DMS153 treated with DMSO at 0.1 percent for 48 hours (cell line): ENCODE results near the gene GTF2IRD1.

ENCODE experiments used
- DNase-seq: peaks from one replicate; lab custom pipeline; 2025; ENCODE audit not compliant: unreplicated experiment; lab: John Stamatoyannopoulos, UW

GTF2IRD1 gene

DNA sequence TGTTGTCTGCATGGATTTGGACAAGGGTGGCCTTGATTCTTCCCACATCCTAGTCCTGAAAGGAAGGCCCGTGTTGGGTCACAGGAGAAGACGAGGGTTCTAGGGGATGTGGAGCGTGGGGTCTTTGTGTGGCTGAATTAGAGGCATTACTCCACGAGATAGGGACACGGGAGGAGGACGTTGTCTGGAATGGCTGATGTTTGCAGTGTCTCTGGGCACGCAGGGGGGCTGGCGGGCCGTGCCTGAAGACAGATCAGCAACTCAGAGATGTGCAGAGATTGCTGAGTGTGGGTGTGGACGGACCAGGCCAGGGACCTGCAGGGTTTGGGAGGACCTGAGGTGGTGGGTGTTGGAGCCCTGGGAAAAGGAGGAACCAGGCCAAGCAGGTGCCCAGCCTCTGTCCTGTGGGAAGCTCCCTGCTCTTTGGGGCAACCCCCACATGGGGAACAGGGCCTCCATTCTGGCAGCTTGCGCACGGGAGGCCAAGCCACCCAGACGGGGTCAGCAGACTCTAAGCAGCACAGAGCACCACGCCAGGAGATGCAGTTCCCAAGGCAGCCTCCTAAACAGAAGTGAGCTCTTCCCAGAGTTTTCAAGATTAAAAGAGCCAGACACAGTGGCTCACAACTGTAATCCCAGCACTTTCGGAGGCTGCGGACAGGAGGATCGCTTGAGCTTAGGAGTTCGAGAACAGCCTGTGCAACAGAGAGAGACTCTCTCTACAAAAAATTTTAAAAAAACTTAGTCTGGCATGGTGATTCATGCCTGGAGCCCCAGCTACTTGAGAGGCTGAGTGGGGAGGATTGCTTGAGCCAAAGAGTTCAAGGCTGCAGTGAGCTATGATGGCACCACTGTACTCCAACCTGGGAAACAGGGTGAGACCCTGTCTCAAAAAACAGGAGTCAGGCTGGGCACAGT lies 132.8 kb downstream of the GTF2IRD1 start:
- no peak for DNase-seq

DNA sequence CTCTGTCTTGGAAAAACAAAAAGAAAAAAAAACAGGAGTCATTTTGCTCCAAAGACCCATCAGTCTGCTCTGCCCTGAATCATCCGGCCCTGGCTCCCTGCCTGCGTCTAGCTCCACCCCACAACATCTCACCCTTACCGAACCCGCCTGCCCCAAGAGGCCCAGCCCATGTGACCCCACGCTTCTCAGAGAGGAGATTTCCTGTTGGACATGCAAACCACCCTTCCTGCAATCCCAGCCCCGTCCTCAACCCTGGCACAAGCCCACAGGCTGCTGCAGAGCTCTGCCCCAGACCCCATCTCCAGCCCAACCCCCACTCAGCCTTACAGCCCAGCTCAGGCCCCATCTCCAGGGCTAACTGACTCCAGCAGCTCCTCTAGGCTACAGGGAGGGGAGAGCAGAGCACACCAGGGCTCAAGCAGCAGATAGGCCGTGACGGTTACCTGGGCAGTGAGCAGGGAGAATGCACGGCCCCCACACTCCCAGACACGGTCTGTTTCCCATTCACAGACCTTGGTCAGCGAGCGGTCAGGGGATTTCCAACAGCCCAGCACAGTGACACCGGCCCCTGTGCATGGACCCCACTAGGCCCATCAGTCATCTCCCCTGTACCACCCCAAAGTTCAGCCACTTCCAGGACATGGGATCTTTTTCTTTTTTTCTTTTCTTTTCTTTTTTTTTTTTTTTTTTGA lies 133.9 kb downstream of the GTF2IRD1 start:
- peak; percentile 20 for DNase-seq

DNA sequence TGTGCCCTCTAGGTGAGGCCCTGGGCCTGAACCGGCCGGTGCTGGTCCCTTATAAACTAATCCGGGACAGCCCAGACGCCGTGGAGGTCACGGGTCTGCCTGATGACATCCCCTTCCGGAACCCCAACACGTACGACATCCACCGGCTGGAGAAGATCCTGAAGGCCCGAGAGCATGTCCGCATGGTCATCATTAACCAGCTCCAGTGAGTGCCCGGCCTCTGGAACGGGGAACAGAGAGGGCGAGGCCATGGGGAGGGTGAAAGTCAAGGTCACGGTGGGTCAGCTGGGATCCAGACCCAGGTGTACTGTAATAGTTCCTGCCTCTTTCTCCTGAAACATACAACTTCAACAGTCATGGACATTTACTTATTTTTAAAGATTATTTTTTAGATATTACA lies 137.1 kb downstream of the GTF2IRD1 start:
- DNase-seq, result no peak

DNA sequence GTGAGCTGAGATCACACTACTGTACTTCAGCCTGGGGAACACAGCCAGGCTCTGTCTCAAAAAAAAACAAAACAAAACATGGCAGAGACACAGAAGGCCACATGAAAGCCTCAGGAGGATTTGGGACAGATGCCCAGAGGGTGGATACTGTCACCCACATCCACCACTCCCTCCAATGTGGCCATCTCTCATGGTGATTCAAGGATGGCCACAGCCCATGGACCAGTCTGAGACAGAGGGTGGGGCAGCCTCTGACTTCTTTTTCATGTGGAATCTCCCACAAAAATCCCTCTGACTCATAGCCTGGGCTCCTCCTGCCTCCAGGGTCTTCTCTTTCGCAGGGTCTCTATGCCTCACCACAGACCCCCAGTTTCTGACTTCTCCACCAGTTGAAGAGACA lies 144.9 kb downstream of the GTF2IRD1 start:
- DNase-seq, result no peak

DNA sequence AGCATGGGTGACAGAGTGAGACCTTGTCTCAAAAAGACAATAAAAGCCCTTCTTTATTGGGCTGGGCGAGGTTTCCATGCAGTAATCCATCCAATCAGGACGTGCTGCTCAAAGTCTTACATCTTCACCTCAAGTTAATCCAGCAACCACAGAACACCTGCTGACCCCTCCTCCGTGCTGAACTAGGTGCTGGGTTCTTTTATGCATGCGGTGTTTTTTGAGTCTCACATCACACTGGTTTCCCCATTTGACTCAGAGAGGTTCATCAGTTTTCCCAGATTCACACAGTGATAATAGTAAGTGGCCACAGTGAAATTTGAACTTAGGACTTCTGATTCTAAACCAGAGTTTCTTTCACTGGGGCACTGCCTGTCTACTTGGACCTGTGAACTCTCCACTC lies 145.5 kb downstream of the GTF2IRD1 start:
- DNase-seq, result no peak

DNA sequence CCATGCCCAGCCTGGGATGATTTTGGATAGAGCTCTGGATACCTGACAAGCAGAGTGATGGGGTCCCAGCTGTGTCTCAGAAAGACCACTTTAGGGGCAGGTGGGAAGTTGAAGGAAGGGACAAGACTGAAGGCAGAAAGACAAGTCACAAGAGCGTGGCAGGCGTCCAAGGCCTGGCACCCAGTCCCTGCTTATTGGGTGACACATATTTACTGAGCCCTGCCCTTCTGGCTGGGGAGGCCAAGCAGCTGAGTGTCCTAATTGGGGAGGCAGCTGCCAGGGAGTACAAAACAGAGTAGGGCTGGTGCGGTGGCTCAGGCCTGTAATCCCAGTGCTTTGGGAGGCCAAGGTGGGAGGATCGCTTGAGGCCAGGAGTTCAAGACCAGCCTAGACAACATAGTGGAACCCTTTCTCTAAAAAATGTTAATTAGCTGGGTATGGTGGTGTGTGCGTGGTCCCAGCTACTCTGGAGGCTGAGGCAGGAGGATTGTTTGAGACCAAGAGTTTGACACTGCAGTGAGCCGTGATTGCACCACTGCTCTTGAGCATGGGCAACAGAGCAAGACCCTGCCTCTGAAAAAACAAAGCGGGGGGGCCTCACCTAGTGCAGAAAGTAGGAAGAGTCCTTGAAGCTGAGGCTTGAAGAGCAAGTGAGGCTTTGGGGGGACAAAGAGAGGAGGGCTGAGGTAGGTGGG lies 150.8 kb downstream of the GTF2IRD1 start:
- no peak for DNase-seq

DNA sequence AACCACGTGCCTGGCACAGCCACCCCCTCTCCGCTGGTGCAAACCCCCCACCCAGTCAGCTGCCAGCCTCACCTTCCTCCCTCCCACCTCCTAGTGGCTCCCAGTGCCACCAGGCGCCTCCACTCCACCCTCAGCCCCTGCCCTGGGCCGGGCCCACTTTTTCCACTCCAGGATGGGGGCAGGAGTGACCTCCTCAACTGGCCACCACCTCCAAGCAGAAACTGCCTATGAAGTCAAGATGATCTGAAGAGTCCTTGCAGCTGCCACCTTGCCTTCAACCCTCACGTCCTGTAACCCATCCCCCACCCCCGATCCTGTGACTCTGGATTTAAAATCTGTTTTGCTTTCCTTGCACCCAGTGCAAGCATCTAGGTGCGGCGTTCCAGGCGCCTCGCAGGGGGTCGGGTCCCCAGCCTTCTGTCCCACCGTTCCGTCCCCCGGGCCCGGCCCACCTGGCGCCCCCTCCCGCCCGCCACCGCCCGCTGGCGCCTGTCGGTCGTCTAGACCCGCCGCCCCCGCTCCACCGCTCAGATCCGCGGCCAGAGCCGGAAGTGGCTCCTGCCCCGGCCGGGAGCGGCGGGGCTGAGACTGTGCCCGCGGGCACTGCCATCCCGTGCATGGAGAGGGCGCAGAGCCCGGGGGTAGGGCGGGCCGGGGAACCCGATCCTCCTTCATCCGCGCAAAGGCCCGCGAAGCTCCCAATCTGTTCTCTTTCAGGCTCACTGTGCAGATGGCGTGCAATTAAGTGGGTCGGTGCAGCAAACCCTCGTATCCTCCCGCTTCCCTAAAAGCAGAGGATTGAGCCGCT lies 152.6 kb downstream of the GTF2IRD1 start:
- peak; percentile 47 for DNase-seq

DNA sequence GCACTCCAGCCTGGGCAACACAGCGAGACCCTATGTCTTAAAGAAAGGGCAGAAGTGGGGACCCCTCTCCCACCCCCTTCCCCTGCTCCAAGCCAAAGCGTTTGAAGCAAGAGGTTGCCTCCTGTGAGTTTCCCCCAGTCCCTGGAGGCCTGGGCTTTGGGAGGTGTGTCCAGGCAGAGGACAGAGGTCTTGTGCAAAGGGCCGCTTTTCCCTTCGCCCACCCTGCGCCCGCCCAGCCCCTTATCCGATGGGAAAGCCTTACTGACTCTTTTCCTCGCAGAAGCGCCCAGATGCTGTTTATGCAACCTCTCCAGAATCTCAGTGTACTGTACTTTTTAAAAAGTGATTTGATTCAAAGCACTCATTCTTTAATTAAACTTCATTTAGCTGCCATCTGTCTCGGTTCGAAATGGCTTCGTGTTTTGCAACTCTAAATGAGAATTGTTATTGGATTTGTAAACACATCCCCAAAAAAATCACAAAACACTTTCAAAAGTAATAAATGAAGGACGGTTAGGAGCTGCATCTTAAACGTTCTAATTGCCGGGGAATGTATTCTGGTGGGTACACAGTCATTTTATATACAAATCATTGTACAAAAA lies 153.3 kb downstream of the GTF2IRD1 start:
- DNase-seq, result no peak

DNA sequence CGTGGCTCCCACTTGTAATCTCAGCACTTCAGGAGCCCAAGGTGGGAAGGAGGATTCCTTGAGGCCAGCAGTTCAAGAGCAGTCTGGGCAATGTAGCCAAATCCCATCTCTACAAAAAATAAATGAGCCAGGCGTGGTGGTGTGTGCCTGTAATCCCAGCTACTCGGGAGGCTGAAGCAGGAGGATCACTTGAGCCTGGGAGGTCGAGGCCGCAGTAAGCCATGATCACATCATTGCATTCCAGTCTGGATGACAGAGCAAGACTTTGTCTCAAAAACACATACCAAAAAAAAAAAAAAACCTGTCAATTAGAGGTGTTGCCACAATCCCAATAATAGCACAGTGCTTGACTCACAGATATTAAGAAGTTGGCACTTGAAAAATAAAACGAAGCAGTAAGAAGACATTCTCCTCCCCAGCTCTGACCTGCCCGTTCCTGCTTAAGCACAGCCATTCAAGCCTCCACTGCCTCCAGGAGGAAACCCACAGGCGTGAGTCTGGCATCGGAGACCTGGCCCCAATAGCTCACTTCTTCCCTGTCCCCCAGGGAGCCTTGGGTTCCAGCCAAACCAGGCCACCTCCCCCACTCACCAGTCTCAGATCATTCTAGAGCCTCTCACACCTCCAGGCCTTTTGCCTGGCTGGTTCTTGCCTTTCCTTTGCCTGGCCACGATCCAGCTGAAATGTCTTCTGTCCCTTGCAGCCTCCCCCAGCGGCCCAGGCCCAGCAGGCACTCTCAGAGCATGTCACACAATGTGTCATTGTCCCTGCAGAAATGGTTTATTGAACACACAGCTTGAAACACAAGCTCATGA lies 158.5 kb downstream of the GTF2IRD1 start:
- DNase-seq, result peak; percentile 17

DNA sequence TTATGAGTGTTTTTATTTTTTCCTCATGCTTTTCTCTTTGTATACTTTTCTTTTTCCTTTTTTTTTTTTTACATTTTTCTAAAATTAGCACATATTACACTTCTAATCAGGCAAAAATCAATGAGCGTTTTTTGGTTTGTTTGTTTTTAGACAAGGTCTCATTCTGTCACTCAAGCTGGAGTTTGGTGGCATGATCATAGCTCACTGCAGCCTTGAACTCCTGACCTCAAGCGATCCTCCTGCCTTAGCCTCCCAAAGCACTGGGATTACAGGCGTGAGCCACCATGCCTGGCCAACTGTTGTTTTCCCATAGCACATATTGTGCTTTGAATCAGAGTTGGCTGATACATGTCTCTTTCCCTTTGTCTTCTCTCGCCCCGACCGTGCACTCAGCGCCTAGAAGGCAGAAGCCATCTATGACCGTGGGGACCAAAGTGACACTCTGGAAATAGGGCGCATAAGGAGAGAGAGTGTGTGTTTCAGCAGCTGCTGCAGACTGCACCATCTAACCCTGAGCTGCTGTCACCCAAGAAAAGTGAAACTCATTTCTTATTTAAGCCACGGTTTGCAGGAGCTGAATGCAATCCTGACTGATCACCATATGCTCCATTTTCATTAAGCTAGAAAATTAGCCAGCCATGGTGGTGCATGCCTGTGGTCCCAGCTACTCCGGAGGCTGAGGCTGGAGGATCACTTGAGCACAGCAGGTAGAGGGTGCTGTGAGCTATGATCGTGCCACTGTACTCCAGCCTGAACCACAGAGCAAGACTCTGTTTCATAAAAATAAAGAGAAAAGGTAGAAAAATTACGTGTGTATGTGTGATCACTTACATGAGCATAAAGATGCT lies 162.5 kb downstream of the GTF2IRD1 start:
- no peak for DNase-seq

DNA sequence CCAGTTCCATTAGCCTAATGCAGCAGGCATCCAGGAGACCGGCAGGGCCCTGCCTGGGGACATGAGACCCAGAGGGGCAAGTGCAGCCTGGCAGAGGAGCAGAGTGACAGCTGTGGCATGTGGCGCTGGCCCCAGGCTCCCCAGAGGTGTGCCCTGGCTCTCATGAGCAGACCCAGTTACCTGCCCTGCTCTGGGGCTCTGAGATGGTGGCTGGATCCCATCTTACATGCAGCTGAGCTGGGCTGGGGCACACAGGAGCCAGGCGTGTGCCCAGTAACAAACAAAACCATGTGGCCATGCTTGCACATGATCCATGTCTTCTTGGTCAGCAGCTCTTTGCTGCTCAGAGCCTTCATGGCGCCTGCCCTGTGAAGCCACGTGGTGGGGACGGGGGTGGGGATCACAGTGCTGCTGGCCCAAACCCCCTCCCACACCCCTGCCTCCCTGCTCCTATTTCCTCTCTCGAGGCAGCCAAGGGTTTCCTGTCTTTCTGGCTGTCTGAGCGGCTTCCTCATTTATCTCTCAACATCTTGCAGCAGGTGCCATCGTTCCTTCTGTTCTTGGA lies 163.6 kb downstream of the GTF2IRD1 start:
- DNase-seq, result no peak

DNA sequence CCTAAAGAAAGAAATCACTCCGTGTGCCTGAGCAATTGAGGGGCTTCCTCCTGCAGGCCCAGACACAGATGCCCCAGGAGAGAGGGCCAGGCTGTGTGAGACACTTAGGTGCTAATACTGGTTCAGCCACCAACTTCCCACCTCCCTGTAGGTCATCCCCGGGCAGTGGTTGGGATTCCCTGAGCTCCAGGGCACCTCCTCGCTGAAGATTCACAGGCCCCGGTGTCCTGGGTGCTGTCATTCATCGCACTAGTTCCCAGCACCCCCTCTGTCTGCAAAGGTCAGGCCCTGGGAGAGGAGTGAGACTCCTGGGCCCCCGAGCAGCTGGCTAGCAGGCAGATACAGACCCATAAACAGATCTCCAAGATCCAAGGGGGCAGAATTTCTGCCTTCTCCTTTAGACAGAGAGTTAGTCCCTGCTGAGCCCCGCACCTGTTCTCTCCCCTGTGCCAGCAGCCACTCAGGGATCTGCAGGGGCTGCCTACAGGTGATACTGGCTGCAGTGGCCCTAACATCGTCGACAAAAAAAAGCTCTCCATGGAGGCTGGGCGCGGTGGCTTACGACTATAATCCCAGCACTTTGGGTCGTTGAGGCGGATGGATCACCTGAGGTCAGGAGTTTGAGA lies 165.6 kb downstream of the GTF2IRD1 start:
- DNase-seq, result no peak

DNA sequence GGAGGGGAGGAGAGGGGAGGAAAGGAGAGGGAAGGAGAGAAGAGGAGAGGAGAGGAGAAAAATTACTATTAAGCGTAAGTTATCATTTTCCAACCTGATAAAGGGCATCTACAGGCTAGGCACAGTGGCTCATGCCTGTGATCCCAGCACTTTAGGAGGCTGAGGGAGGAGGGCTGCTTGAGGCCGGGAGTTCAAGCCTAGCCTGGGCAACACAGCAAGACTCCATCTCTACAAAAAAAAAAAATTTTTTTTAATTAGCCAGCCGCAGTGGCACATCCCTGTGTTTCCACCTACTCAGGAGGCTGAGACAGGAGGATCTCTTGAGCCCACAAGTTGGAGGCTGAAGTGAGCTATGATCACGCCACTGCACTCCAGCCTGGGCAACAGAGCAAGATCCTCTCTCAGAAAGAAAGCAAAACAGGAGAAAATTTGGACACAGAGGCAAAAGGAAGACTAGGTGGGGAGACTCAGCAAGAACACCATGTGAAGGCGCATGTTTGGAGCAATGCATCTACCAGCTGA lies 168.6 kb downstream of the GTF2IRD1 start:
- no peak for DNase-seq

DNA sequence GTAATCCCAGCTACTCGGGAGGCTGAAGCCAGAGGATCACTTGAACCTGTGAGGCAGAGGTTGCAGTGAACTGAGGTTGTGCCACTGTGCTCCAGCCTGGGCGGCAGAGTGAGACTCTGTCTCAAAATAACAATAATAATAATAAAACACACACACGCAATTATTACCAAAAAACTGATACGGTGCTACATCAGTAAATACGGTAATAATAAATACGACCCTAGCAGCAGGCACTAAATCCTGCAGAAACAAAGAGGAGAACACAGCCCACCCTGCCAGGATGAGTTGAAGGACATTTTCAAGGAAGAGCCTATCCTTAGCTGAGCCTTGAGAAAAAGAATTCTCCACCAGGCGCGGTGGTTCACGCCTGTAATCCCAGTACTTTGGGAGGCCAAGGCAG lies 169.4 kb downstream of the GTF2IRD1 start:
- DNase-seq, result no peak

DNA sequence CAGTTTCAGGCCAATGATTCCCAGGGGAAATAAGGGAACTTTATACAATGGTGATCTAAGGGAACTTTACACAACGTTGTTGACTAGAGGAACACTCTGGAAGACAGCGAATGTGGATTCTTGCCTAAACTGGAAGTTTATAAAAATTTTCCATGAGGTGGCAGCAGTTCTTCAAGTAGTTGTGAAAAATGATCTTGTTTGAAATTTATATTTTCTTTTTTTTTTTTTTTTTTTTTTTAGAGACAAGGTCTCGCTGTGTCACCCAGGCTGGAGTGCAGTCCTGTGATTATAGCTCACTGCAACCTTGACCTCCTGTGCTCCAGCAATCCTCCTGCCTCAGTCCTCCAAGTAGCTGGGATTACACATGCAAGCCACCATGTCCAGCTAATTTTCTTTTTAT lies 171.7 kb downstream of the GTF2IRD1 start:
- DNase-seq, result no peak

DNA sequence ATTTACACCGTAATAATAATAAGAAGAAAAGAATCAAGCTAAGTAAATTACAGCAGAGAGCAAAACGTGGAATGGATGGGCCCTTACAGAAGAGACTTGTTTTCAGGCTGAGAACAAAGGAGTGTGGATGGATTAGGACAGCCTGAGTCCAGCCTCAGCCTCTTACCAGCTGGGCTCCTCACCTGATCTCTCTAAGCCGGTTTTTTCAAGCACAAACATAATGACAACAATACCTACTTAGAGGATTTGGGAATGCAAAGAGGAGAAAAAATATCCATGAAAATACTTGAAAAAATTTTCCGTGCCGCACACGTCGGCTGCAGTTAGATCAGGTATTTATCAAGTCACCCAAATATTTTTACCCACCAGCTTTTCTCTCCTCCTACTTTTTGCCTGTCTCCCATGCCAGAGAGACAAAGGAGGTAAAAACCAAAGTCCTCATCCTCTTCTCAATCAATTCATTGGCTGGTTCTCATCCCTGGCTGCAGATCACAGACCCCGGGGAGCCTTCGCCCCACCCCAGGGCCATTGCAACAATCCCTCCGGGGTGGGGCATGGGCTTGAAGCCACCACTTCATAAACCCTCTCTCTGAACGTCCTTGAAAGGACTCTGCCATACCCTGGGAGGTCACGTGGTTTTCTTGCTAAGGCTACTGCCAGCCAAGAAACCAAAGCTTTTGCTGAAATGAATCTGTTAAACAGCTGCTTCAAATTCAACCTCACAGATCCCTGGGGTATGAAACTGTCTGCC lies 174.1 kb downstream of the GTF2IRD1 start:
- DNase-seq, result peak; percentile 33

DNA sequence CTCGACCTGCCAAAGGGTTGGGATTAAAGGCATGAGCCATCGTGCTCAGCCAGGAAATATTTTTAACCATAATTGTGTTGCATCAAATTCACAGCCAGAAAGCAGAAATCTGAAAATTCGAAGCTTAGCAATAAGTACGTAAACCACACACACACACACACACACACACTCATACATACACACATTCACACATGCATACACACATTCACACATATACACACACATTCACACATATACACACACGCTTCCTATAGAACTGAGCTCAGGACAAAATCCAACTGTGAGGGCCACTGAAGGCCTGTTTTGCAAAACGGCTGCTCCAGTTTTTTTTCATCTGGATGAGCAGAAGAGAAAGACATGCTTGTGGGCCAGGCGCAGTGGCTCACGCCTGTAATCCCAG lies 178.8 kb downstream of the GTF2IRD1 start:
- no peak for DNase-seq
